IPS-NIHi7 (cell line): ENCODE measurements around the gene GALNT11.

Experiments used
- DNase-seq: peaks from one replicate; pipeline ENCODE4 v3.0.0; 2012; ENCODE audit warnings: mixed read lengths; ENCODE audit errors: extremely low spot score

GALNT11 gene

DNA sequence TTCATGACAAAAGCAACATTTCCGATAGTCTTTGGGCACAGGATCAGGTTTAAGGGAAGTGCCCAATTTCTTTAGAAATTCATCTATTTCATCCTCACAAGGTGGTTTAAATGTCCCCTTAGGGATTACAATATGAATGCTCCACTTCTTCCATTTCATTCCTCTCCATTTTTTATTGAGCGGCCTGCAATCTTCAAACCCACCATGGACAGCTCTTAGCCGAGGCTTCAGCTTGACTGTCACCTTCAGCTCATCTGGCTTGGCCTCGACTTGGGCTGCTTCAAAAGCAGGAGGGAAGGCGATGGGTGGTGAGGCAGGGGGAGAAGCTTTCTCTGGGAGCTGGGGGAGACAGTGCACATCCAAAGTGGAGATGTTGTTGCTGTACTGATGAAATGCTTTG lies 123.2 kb downstream of the GALNT11 start:
- no peak for DNase-seq

DNA sequence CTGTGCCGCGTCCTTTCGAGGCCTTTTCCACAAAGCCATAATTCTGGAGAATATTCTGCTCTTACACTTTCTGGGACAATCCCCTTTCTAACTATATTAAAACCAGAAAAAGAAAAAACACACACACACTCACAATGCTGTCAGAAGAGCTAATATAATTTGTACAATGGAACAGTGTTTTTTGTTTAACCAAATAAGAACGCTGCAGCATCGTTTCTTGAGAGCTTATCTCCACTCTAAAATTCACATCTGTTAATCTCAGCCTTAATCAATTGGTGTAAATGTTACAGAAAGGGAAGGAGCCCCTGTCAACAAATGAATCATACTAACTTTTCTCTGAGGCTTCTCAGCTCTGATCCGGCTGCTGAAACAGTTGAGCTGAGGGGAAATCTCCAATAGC lies 123.9 kb downstream of the GALNT11 start:
- no peak for DNase-seq

- DNase-seq: no peak
These were observed 126.8 kb downstream of the GALNT11 start for GRCh38 chr7:152152267-152152666.

DNA sequence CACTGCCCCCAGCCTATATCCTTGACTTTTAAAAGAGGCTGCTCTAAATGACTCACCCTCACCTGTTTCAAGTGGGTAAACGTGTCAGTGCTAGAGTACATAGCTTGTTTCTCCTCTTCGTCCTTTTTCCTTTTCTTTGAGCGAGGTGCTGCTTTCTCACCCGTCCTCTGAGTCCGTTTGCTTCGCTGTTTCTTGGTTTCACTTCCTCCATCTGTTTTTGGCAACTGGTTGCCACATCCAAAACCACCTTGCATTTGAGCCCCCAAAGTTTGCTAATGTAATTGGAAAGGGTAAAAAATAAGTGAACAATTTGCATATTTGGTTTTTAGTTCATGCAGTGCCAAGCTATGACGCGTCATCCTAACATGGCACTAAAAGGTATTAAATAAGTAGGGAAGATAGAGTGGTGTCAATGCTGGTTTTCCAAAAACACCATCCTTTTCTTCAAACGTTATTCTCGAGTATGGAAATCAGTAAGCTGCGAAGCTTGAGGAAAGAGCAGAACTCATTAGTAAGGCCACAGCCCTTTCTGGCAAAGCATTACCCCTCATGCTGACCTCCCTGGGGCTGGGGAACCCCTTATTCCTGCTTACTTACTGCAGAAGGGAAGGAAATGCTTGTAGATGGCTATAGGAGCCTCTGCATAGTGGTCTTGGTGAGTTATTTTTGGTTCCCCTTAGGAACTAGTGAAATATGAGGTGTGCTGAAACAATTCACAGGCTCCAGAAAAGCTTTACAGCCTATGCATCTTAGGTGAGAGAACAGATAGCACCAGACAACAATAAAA lies 133.5 kb downstream of the GALNT11 start:
- DNase-seq: no peak

- DNase-seq: no peak
These were observed 135.7 kb downstream of the GALNT11 start for GRCh38 chr7:152161171-152161570.

DNA sequence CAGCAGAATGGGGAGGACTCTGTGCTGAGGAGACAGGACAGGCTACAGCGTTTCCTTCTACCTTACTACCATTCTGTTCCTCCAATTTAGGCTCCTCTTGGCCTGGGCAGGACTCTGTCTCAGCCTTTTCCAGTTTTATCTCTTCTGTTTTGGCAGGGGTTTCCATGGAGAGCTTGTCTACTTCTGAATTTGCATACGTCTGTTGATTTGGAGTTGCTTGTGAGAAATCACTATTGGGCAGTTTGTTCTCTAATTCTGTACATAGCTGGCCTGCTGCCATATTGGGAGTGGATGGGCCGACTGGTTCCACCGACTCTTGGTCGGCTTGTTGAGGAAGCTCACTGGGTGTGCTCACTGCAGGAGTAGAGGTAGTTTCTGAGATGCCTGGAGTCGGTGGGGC lies 136.8 kb downstream of the GALNT11 start:
- no peak for DNase-seq
